SJSA1 (cell line): ENCODE results near the gene IRX3. TPM values are rescaled to one million over a fixed set of nuclear protein-coding genes. Genes with fewer than 3 reads are reported as not detected.

Experiments used
- DNase-seq, 2 experiments: peaks; one replicate each; pipeline ENCODE4 v3.0.0-alpha.2; 2015 to 2020; ENCODE audit warnings: low spot score in 2 of 2, low read depth in 1 of 2
- H3K27ac ChIP-seq: fragments of 250-450 bp; sonication (Bioruptor Pico); 2 replicates; pipeline ENCODE4 v1.5.1; 2020; ENCODE audit warnings: mild to moderate bottlenecking, moderate library complexity
- H3K27me3 ChIP-seq: fragments of 250-450 bp; sonication (Bioruptor Pico); replicated peaks from 2 replicates; pipeline ENCODE4 v1.5.1; 2020; ENCODE audit warnings: mild to moderate bottlenecking, moderate library complexity
- H3K36me3 ChIP-seq: fragments of 250-450 bp; sonication (Bioruptor Pico); 2 replicates; pipeline ENCODE4 v1.5.1; 2020; ENCODE audit warnings: mild to moderate bottlenecking
- H3K4me1 ChIP-seq: fragments of 250-450 bp; sonication (Bioruptor Pico); replicated peaks from 2 replicates; pipeline ENCODE4 v1.6.1; 2021; ENCODE audit warnings: mild to moderate bottlenecking
- H3K4me3 ChIP-seq: fragments of 250-450 bp; sonication (Bioruptor Pico); 2 replicates; pipeline ENCODE4 v1.5.1; 2020; ENCODE audit warnings: mild to moderate bottlenecking
- H3K9me3 ChIP-seq: fragments of 250-450 bp; sonication (Bioruptor Pico); replicated peaks from 2 replicates; pipeline ENCODE4 v1.5.1; 2020; ENCODE audit warnings: mild to moderate bottlenecking
- total RNA-seq: library from RNA; depleted of rRNA; stranded (reverse); fragments of >200 nt; shearing (Covaris generic); gene quantifications from 2 replicates; pipeline ENCODE4 v1.2.3, GENCODE V29; 2014; rRNA removed

Gene IRX3
- 8.1 and 8.2 TPM in 2 replicates for total RNA-seq

DNA sequence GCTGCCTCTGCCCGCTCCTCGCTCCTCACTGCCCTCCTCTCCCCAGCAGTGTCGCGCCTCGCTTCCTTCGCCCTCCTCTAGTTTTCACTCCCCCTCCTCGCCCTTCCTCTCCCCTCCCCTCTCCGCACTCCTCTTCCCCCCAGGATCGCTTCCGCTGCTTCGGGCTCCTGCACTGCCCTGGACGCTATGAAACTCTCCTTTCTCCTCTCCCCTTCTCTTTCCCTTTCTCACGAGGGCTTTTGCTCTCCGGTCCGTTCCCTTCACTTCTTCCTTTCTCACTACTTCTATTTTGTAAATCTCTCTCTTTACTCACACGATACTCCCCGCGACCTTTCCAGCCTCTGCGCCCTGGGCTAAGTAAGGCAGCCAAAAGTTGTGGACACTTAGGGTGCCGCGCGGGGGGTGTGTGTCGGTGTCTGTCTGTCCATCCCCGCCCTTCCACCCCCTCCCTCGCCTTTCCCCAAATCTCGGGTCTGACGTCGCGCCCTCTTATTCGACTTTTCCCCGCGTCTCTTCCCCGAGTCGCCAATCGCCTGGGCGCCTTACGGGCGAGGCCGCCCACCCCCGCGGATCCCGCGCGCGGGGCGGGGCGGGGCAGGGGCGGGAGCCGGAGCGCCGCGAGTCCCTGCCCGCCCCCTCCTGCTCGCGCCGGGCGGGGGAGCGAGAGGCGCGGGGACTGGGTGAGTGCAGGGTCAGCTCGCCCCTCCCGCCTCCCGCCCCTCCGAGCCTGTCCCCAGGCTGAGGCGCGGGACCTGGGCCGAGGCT, at the start of gene IRX3:
TSS of gene IRX3 (minus strand) at position 422 of the 765 bp plus-strand sequence. CDS start 737 bp downstream, outside the sequence.
- Histone ChIP-seq H3K4me3 (peak within 1 kb of the TSS; percentile 93), H3K27me3 (no peaks in the 10 kb centered on the region), H3K27ac (peak within 1 kb of the TSS; percentile 75), H3K4me1 (peaks cover 16% of the 10 kb centered on the region), H3K9me3 (peaks cover 5% of the 10 kb centered on the region), H3K36me3 (peaks cover 35% of the 10 kb centered on the region)
- peak; percentile 88 to 94 for DNase-seq

DNA sequence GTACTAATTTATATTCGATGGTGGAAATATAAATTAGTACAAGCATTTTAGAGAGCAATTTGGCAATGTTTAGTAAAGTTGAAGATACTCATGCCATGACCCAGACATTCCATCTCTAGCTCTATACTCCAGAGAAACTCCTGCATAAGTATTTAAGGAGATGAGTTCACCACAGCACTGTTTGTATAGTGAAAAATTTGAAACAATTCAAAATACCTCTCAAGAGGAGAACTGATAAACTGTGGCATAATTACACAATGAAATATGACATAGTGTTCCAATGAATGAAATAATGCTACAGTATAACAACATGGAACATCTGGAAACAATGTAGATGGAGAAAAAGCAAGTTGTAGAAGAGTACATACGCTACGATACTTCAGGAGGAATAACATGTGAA, 48.6 kb upstream of the IRX3 start:
- H3K27ac ChIP-seq = no peak overlapping the region
- no peaks in the 10 kb centered on the region for H3K36me3 ChIP-seq
- no peak overlapping the region for H3K4me3 ChIP-seq
- no peak for DNase-seq
- H3K27me3 ChIP-seq = no peaks in the 10 kb centered on the region; the same call in 1 of the 2 replicates
- no peaks in the 10 kb centered on the region for H3K9me3 ChIP-seq
- no peaks in the 10 kb centered on the region for H3K4me1 ChIP-seq

DNA sequence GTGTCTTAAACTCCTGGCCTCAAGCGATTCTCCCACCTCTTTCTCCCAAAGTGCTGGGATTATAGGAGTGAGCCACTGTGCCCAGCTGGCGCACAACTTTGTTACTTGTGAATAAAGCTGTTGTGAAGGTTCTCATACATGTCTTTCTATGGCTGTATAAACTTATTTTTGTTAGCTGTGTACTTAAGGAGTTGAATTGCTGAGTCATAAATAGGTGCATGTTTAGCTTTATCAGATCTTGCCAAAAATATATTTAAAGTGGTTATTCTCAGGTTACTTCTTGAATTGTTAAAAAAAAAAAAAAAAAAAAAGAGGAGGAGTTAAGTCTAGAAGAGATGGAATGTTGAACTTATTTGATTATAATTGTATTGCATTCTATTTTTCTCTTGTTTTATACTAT, 47.6 kb upstream of the IRX3 start:
- no peak for DNase-seq
- no peaks in the 10 kb centered on the region; the same call in 1 of the 2 replicates for H3K27me3 ChIP-seq
- H3K27ac ChIP-seq = no peak overlapping the region
- H3K4me1 ChIP-seq = no peaks in the 10 kb centered on the region
- no peaks in the 10 kb centered on the region for H3K9me3 ChIP-seq
- H3K36me3 ChIP-seq = no peaks in the 10 kb centered on the region
- no peak overlapping the region for H3K4me3 ChIP-seq

DNA sequence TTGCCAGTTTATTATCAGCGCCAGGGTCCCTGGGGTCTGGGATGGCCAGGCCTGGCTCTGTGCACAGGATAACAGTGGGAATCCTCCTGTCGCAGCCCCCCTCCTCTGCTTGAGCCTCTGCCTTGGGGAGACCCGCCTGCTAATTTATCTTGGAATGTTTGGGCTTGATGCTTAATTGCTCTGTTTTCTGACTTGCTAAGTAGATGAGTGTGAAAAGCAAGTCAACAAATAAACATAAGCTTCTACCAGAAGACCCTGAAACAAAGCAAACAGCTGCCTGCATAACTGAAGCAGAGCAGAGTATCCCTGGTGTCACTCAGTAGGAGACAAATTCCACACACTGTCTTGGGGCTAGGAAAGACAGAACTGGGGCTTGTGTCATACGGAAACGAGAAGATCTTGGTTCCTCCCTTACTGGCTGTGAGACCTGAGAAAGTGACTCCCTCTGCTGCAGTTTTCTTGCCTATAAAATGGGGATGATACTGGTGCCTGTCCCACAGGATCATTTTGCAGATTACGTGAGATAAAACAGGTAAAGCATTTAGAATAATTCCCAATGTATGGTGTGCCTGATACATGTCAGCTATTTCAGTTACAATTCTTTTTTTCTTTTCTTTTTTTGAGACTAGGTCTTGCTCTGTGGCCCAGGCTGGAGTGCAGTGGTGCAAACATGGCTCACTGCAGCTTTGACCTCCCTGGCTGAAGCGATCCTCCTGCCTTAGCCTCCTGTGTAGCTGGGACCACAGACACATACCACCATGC, 44.8 kb upstream of the IRX3 start:
- Histone ChIP-seq H3K27ac (no peak overlapping the region), H3K36me3 (no peaks in the 10 kb centered on the region), H3K4me1 (no peaks in the 10 kb centered on the region), H3K9me3 (no peaks in the 10 kb centered on the region), H3K4me3 (no peak overlapping the region), H3K27me3 (no peaks in the 10 kb centered on the region; the same call in 1 of the 2 replicates)
- DNase-seq = no peak

DNA sequence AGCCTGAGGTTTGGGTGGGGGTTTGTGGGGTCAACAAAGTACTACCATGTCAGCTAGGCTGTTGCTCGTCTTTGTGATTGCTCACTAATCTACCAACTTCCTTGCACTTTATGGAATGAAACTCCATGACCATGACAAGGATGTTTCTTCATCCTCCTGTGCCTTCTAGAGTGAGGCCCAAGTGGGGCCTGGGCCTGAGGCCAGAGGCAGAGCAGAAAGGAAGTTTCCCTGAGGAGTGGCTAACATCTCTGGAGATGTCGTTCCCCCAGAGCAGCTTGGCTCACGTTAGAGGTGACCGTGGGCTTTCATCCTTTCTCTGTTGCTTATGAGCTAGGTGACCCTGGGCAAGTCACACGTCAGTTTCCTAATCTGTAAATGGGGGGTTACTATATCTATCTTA, 41.0 kb upstream of the IRX3 start:
- Histone ChIP-seq H3K4me3 (no peak overlapping the region), H3K4me1 (no peaks in the 10 kb centered on the region), H3K9me3 (no peaks in the 10 kb centered on the region), H3K27me3 (peaks cover 2% of the 10 kb centered on the region; the same call in 1 of the 2 replicates), H3K36me3 (no peaks in the 10 kb centered on the region), H3K27ac (no peak overlapping the region)
- DNase-seq = no peak

DNA sequence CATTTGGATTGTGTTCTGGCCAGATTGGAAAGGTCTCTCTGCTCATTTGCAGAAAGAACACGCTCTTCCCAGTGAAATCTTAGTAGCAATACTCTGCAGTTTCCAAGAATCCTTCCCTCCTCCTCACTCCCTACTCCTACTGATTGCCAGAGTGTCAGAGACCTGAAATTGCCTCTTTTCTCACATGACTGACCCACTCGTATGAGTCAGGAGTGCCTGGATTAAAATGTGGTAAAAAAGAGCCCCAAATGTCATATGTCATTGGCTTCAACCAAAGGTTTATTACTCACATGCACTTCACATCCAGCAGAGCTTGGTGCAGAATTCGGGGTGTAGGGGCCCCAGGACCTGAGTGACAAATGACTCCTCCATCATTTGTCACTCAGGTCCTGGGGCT, 39.7 kb upstream of the IRX3 start:
- H3K27ac ChIP-seq = no peak overlapping the region
- no peak for DNase-seq
- H3K4me3 ChIP-seq = no peak overlapping the region
- peaks cover 2% of the 10 kb centered on the region; the same call in 1 of the 2 replicates for H3K27me3 ChIP-seq
- H3K4me1 ChIP-seq = no peaks in the 10 kb centered on the region
- no peaks in the 10 kb centered on the region for H3K36me3 ChIP-seq
- H3K9me3 ChIP-seq = no peaks in the 10 kb centered on the region

DNA sequence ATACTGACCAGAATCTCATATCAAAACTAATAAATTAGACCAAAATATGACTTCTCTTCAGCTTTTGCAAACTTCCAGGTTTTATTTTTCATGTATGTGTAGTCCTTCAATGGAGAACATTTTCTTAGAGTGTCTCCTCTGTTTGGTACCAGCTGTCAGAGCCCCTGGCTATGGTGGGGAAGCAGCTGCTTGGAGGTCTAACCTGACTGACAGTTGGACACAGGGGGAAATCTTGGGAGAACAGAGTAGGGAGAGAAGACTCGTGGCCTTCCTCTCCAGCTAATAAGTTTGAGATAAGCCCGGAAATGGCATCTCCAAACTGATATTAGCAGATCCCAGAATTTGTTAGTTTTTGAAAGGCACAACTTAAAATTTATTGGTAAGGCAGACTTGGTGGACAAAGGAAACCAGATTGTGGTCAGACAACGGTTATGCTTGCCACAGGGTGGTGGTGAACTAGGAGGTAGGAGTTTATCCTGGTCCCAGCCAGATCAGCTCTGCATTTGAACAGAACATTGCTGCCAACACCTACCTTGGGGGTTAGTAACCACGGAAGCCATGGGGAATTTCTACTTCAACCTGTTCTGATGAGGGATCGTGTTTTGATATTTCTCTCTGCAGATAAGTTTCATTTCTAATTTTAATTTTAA, 39.2 kb upstream of the IRX3 start:
- Histone ChIP-seq H3K27ac (no peak overlapping the region), H3K27me3 (peaks cover 2% of the 10 kb centered on the region; the same call in 1 of the 2 replicates), H3K4me3 (no peak overlapping the region), H3K9me3 (no peaks in the 10 kb centered on the region), H3K4me1 (no peaks in the 10 kb centered on the region), H3K36me3 (no peaks in the 10 kb centered on the region)
- no peak for DNase-seq

DNA sequence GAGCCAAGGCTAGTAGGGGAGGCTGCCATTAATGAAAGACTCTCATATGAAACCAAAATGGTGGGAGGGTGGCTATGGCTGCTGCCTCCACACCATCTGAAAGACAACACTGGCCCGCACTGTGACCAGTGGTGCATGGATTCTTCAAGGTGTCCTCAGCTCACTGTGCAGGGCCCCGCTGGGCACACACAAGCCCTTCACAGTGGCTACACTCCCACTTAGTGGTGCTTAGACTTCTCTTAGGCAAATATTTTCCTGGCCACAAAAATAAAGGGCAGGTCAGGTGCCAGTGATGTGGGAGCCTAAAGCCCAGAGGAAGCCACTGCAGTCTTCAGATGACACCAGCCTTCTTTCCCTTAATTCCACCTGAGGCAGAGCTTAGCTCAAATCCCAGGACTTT, 38.1 kb upstream of the IRX3 start:
- Histone ChIP-seq H3K36me3 (no peaks in the 10 kb centered on the region), H3K4me1 (no peaks in the 10 kb centered on the region)

DNA sequence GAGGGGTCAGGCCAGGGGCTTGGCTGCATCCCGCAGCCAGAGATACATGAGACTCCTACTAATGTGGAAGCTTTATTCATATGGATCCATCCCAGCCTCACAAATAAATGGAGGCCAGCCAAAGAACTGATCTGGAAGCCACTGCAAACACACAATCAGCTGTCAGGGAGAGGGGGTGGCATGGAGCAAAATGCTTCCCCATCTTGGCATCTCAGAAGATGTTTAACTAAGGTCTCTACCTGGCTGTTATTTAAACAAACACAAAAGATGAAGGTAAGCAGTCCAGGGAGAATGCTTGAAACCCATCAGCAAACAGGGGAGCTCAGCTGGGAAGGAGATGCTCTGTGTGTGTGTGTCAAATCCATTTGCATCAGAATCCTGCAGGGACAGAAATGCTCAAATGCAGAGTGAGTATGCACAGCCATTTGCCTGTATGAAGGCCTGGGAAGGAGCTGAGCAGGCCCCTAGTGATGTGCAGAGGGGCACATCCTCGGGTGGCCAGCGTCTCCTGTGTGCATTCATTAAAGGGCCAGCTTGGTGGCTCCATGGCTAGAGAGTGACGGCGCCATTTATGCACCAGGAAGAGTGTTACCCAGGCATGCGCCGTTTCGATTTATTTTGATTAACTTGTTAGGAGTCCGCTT, 34.2 kb upstream of the IRX3 start:
- Histone ChIP-seq H3K4me3 (no peak overlapping the region), H3K27me3 (peaks cover 2% of the 10 kb centered on the region; the same call in 1 of the 2 replicates), H3K27ac (no peak overlapping the region), H3K4me1 (no peaks in the 10 kb centered on the region), H3K36me3 (no peaks in the 10 kb centered on the region), H3K9me3 (no peaks in the 10 kb centered on the region)
- no peak for DNase-seq

More for the DNA sequence above, 38.1 kb upstream of the IRX3 start:
- Histone ChIP-seq H3K4me3 (no peak overlapping the region), H3K9me3 (no peaks in the 10 kb centered on the region), H3K27me3 (peaks cover 2% of the 10 kb centered on the region; the same call in 1 of the 2 replicates), H3K27ac (no peak overlapping the region)
- DNase-seq = no peak

DNA sequence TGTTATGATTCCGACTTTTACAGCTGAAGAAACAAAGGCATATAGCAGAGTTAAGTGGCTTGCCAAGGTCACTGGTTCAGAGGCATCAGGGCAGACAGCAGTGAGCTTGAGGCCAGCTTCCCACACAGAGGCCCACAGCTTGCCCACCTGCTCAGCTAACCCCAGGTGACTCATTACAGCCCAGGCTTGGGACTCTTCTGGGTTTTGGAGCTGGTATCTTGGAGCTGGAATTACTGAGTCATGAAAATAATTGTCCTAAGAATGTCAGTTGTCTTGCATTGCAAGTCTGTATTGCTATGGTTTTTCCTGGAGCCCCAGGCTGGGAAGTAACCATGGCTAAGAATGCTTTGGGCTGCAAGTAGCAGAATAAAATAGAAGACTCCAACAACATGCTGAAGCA, 32.4 kb upstream of the IRX3 start:
- H3K27ac ChIP-seq = no peak overlapping the region
- no peak overlapping the region for H3K4me3 ChIP-seq
- H3K36me3 ChIP-seq = no peaks in the 10 kb centered on the region
- no peaks in the 10 kb centered on the region for H3K27me3 ChIP-seq
- DNase-seq = no peak
- no peaks in the 10 kb centered on the region for H3K4me1 ChIP-seq
- H3K9me3 ChIP-seq = no peaks in the 10 kb centered on the region

DNA sequence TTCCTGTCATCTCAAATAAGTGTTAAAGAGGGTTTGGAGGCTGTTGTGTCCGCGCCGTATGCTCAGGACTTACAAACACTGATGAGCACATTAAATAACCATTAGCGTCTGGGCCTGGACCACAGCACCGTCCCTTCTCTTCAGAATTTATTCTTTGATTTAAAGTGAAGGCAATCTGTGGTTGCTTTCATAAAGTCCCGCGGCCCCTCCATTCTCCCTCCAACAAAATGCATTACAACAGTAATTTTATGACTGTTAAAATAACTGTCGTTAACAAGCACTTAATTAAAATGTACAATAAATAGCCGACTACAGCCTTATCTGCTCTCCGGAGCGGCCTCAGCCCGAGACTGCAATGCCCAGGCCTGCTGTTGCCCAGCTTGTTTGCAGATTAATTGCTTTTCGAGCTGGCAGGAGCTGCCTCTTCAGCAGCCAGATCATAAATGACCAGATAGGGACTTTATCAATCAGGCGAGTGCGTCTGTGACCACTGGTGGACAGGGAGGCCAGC, 30.6 kb upstream of the IRX3 start:
- Histone ChIP-seq H3K4me1 (no peaks in the 10 kb centered on the region), H3K27me3 (no peaks in the 10 kb centered on the region), H3K27ac (no peak overlapping the region), H3K4me3 (no peak overlapping the region), H3K9me3 (no peaks in the 10 kb centered on the region), H3K36me3 (no peaks in the 10 kb centered on the region)
- DNase-seq = no peak

DNA sequence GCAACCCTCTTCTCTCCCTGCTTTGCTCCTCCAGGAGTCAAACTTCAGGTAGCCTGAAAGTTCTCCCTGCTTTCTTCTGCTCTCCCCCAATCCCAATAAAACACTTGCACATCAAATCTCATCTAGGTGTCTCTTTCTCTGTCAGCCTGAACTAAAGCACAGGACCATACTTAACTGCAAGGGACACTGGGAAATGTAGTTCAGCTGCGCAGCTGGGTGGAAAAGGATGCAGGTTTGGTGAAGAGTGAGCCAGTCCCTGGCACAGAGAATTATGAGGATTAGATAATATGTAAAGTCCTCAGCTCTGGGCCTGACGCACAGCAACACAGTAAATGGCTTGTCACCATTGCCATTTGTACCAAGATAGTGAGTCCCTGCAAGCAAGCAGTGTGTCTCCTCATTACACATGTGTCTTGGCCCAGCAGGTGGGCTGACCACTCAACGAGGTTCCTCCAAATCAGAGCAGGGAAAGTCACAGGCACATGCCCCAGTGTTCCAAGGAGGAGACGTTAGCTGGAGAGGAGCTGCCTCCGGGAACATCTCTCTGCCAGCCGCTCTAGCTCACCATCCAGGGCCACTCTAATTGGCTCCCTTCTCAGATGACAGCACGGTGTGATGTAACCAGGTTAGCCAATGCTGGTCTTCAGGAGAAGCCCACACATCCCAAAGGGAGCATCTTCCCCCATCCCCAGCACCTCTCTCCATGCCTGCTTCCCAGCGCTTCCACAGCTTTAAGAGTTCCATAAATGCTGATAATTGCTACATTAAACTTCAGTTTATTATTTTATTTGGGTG, 29.7 kb upstream of the IRX3 start:
- Histone ChIP-seq H3K4me1 (no peaks in the 10 kb centered on the region), H3K27ac (no peak overlapping the region), H3K36me3 (no peaks in the 10 kb centered on the region), H3K4me3 (no peak overlapping the region), H3K9me3 (no peaks in the 10 kb centered on the region), H3K27me3 (no peaks in the 10 kb centered on the region)
- no peak for DNase-seq

DNA sequence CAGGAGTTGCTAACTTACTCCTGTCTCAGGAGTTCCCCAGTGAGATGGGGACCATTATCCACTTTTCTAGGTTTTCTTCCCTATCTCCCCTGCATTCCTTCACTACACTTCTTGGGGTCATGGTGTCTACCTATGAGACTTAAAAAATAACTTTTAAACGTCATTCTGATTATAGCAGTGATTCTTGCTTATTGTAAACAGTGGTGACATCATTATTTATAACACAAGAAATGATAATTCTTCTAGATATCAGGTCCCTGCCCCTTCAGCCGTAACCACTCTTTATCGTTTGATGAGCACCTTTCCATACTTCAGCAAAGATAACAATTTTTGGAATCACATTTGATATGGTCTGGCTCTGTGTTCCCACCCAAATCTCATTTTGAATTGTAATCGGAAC, 27.2 kb upstream of the IRX3 start:
- Histone ChIP-seq H3K27ac (no peak overlapping the region), H3K9me3 (no peaks in the 10 kb centered on the region), H3K27me3 (0 out of 2 replicates have a peak, but pooled peaks cover 2% of the 10 kb centered on the region), H3K4me3 (no peak overlapping the region), H3K4me1 (no peaks in the 10 kb centered on the region), H3K36me3 (no peaks in the 10 kb centered on the region)
- DNase-seq = no peak
